Measurements from ENCODE around the gene GALNT9. TPM values are rescaled to one million over a fixed set of nuclear protein-coding genes. Genes with fewer than 3 reads are reported as not detected.
"Not testable (repeated sequence)": the region's sequence is repeated elsewhere in the genome, so short reads cannot be mapped to it uniquely, and the experiment has no call there.

Gene GALNT9
- total RNA-seq, 2 donors from 2014 or later, result not detected

- no peaks in the 10 kb centered on the region for H3K9me3 ChIP-seq (ENCODE audit: control insufficient read depth, low read length, poor library complexity, severe bottlenecking)
- no peak overlapping the region for H3K4me3 Mint-ChIP-seq
- peaks cover 20% of the 10 kb centered on the region for H3K27me3 Mint-ChIP-seq
- no peak overlapping the region for H3K27ac Mint-ChIP-seq
- DNase-seq, result no peak
- peaks cover 4% of the 10 kb centered on the region for H3K4me1 Mint-ChIP-seq
- no peaks in the 10 kb centered on the region for H3K36me3 Mint-ChIP-seq (ENCODE audit: low read depth)
- no peak for ATAC-seq
Measured at GRCh38 chr12:132305991-132306884, 23.2 kb downstream of the GALNT9 start.

- H3K36me3 Mint-ChIP-seq (ENCODE audit: low read depth), result no peaks in the 10 kb centered on the region
- no peaks in the 10 kb centered on the region for H3K9me3 ChIP-seq (ENCODE audit: control insufficient read depth, low read length, poor library complexity, severe bottlenecking)
- no peak for ATAC-seq
- H3K27me3 Mint-ChIP-seq, result peaks cover 20% of the 10 kb centered on the region
- no peak overlapping the region for H3K4me3 Mint-ChIP-seq
- H3K4me1 Mint-ChIP-seq, result peaks cover 4% of the 10 kb centered on the region
- no peak for DNase-seq
- no peak overlapping the region for H3K27ac Mint-ChIP-seq
Measured at GRCh38 chr12:132305560-132305966, 23.8 kb downstream of the GALNT9 start.

DNA sequence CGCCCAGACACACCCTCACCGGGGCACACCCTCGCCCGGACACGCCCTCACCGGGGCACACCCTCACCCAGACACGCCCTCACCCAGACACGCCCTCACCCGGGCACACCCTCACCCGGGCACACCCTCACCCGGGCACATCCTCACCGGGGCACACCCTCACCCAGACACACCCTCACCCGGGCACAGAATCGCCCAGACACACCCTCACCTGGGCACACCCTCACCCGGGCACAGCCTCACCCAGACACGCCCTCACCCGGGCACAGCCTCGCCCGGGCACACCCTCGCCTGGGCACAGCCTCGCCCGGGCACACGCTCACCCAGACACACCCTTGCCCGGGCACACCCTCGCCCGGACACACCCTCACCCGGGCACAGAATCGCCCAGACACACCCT is 24.5 kb downstream of the GALNT9 start:
- not testable (repeated sequence) for H3K4me1 Mint-ChIP-seq; ATAC-seq; H3K4me3 Mint-ChIP-seq; H3K9me3 ChIP-seq (ENCODE audit: control insufficient read depth, low read length, poor library complexity, severe bottlenecking); H3K36me3 Mint-ChIP-seq (ENCODE audit: low read depth); DNase-seq; H3K27ac Mint-ChIP-seq
- H3K27me3 Mint-ChIP-seq, result peaks cover 20% of the 10 kb centered on the region

- not testable (repeated sequence) for H3K27ac Mint-ChIP-seq; H3K4me1 Mint-ChIP-seq; DNase-seq; H3K9me3 ChIP-seq (ENCODE audit: control insufficient read depth, low read length, poor library complexity, severe bottlenecking); H3K36me3 Mint-ChIP-seq (ENCODE audit: low read depth); ATAC-seq; H3K4me3 Mint-ChIP-seq
- H3K27me3 Mint-ChIP-seq, result peaks cover 12% of the 10 kb centered on the region
Measured at GRCh38 chr12:132303853-132304373, 25.5 kb downstream of the GALNT9 start.

DNA sequence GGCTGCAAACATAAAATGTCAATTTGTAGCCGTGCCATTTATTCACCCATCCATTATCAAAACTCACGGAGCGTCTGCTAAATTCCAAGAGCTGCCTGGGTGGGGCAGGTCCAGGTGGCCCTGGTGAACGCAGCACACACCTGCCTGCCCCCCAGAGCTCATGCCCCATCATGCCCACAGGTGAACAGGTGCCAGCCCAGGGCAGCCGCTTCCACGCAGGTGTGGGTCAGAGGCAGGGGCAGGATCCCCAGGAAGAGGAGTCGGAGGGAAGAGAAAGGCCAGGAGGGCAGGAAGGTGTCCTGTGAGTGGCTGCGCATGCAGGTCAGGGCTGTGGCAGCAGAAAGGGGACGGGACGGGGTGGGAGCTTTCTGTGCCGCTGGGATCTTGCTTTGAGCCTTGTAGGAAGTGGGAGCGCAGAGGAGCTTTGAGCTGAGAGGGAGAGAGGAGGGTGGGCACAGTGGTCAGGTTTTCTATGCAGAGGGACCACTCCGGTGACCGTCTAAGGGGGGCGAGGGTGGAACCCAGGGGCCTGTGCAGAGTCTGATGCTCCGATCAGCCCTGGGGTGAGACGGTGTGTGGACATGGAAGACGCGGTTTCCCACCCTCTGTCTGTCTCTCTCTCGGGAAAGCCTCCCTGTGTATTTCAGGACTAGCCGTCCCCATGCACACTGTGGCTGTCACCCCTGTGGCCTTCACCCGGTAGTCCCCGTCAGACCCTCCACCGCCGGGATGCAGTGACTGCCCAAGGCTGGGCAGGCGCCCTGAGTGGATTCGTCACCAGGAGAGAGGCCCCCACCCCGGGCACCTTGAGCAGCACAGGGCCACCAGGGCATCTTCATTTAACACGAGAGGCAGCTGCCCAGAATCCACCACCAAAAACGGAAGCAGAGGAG is 26.7 kb downstream of the GALNT9 start:
- H3K9me3 ChIP-seq (ENCODE audit: control insufficient read depth, low read length, poor library complexity, severe bottlenecking), result no peaks in the 10 kb centered on the region
- Mint-ChIP-seq H3K27me3 (peaks cover 8% of the 10 kb centered on the region), H3K27ac (no peak overlapping the region), H3K4me1 (peaks cover under 1% of the 10 kb centered on the region), H3K4me3 (no peak overlapping the region), H3K36me3 (ENCODE audit: low read depth) (no peaks in the 10 kb centered on the region)
- DNase-seq, result no peak
- ATAC-seq, result no peak

GRCh38 chr12:132300789-132301722 is 28.3 kb downstream of the GALNT9 start:
- Mint-ChIP-seq H3K36me3 (ENCODE audit: low read depth) (no peaks in the 10 kb centered on the region), H3K27ac (no peak overlapping the region), H3K4me1 (no peaks in the 10 kb centered on the region), H3K4me3 (no peak overlapping the region), H3K27me3 (no peaks in the 10 kb centered on the region)
- no peak for ATAC-seq
- H3K9me3 ChIP-seq (ENCODE audit: control insufficient read depth, low read length, poor library complexity, severe bottlenecking), result no peaks in the 10 kb centered on the region
- no peak for DNase-seq

DNA sequence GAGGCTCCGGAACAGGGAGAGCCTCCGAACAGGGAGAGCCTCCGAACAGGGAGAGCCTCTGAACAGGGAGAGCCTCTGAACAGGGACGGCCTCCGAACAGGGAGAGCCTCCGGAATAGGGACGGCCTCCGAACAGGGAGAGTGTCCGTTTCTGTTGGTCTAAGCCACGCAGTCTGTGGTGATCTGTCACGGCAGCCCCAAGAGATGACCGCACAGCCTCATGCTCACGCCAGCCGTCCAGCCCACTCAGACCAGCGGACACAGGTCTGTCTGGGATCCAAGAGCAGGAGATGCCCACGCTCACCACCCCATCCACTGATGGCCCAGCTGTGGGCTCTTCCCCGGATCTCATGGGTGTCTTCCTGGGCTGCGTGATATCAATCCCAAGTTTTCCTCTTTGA is 33.3 kb downstream of the GALNT9 start:
- H3K4me3 Mint-ChIP-seq, result no peak overlapping the region
- no peak overlapping the region for H3K27ac Mint-ChIP-seq

DNA sequence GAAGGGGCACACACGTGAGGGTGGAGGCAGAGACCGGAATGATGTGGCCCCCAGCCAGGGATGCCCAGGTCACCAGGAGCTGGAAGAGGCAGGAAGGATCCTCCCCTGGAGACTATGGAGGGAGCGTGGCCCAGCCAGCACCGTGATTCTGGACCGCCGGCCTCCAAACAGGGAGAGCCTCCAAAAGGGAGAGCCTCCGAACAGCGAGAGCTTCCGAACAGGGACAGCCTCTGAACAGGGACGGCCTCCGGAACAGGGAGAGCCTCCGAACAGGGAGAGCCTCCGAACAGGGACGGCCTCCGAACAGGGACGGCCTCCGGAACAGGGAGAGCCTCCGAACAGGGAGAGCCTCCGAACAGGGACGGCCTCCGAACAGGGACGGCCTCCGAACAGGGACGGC is 33.8 kb downstream of the GALNT9 start:
- not testable (repeated sequence) for H3K27ac Mint-ChIP-seq, H3K4me3 Mint-ChIP-seq

More for the DNA sequence above, 33.3 kb downstream of the GALNT9 start:
- ATAC-seq (no peak), DNase-seq (no peak)
- Mint-ChIP-seq H3K27me3 (no peaks in the 10 kb centered on the region), H3K36me3 (ENCODE audit: low read depth) (no peaks in the 10 kb centered on the region), H3K4me1 (peaks cover 2% of the 10 kb centered on the region)
- no peaks in the 10 kb centered on the region for H3K9me3 ChIP-seq (ENCODE audit: control insufficient read depth, low read length, poor library complexity, severe bottlenecking)

DNA sequence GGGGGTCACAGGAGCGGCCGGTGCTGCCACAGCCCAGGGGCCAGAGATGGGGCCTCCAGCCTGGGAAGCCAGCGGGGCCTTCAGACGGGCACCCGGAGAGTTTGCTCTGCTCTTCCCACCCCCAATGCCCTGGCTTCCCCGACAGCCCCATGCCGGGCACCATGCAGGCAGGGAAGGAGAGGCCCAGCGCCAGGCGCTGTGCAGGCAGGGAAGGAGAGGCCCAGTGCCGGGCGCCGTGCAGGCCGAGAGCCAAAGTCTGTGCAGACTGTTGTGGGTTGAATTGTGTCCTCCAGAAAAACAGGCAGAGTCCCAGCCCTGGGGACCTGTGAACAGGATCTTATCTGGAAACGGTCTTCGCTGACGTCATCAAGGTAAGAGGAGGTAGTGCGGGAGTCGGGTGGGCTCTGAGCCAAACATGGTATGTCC is 34.3 kb downstream of the GALNT9 start:
- H3K9me3 ChIP-seq (ENCODE audit: control insufficient read depth, low read length, poor library complexity, severe bottlenecking), result no peaks in the 10 kb centered on the region
- H3K4me1 Mint-ChIP-seq, result peaks cover 2% of the 10 kb centered on the region
- H3K36me3 Mint-ChIP-seq (ENCODE audit: low read depth), result no peaks in the 10 kb centered on the region
- DNase-seq (no peak), ATAC-seq (no peak)
- no peak overlapping the region for H3K27ac Mint-ChIP-seq
- H3K4me3 Mint-ChIP-seq, result no peak overlapping the region
- no peaks in the 10 kb centered on the region for H3K27me3 Mint-ChIP-seq

More for the DNA sequence above, 33.8 kb downstream of the GALNT9 start:
- not testable (repeated sequence) for ATAC-seq; DNase-seq; H3K36me3 Mint-ChIP-seq (ENCODE audit: low read depth); H3K9me3 ChIP-seq (ENCODE audit: control insufficient read depth, low read length, poor library complexity, severe bottlenecking); H3K27me3 Mint-ChIP-seq; H3K4me1 Mint-ChIP-seq

DNA sequence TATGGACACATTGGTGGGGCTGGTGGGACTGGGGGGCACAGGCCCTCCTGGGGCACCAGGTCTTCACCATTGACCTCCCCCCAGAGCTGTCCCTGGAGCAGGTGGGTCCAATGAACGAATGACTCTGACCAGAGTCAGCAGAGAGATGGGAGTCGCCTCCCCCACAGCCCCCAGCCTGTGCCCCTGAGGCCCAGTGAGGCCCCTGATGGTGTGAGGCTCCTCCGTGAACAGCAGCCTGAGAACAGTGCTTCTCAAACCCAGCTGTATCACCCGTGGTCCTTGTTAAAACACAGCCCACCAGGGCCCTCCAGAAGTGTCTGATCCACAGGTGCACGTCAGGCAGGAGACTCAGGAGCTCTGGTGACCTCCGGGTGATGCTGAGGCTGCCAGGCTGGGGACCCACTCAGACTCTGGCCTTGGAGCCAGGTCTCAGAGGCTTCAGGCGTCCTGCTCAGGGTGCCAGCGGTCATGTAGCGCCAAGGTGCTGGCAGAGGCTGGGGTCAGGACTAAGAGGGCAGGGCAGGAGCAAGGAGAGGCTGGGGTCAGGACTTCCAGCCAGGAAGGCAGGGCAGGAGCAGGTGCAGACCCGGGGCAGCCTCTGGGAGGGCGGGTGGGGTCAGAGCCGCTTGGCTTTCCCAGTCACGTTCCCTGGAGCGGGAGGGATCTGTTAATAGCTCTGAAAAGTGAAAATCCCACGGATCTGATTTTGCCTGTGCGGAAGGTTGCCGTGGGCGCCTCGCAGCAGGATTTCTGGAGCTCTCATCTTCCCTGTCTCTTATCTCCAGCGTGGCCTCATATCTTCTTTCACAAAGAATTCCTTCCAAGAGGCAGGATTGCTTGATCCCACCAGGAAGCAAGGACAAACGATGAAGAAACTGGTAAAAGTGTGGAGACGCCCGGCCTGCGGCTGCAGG is 35.0 kb downstream of the GALNT9 start:
- DNase-seq (no peak), ATAC-seq (no peak)
- Mint-ChIP-seq H3K4me3 (no peak overlapping the region), H3K27me3 (no peaks in the 10 kb centered on the region), H3K36me3 (ENCODE audit: low read depth) (no peaks in the 10 kb centered on the region), H3K27ac (no peak overlapping the region), H3K4me1 (peaks cover 2% of the 10 kb centered on the region)
- no peaks in the 10 kb centered on the region for H3K9me3 ChIP-seq (ENCODE audit: control insufficient read depth, low read length, poor library complexity, severe bottlenecking)

DNA sequence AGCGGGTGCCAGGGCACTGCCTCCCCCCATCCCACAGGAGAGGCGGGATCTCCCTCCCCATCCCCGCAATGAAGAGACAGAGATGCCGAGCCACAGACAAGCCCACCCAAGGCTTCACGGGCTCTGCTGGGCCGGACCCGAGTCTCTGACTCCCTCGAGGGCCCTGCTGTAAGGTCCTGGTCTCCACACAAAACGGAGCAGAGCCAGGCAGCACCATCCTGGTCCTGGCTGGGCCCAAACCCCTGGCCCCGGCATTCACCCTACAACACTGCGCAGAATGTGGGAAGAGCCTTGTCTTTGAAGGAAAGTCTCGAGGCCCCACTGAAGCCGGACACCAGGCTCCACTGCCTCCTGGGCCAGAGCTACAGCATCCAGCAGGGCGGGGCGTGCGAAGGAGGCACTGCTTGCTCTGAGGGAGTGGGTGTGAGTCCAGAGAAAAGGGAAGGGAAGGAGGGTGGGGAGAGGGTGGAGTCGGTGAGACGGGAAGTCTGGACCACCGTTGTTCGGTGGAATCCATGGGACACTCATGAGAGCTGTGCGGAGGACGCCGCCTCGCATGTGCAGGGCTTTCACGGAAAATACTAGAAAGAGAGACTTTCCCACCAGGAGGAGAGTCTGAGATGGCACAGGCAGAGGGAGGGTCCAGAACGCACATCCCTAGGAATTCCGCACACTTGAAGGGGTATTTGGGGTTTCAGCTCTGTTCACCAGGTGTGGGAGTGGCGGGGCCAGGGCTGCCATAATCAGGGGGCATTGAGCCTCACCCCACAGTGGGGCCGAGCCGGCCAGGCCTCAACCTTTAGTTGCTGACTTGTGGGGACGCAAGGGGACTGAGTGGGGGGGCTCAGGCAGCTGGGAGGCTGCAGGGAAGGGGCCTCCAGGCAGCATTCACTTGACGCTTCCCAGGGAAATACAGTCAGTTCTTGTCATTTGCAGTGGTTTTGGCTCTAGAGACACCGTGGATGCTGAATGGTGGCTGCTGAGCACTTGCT is 36.8 kb downstream of the GALNT9 start:
- ATAC-seq, result no peak

More for the DNA sequence above, 36.8 kb downstream of the GALNT9 start:
- Mint-ChIP-seq H3K36me3 (ENCODE audit: low read depth) (no peaks in the 10 kb centered on the region), H3K4me1 (peaks cover 2% of the 10 kb centered on the region), H3K27me3 (no peaks in the 10 kb centered on the region), H3K4me3 (no peak overlapping the region), H3K27ac (no peak overlapping the region)
- H3K9me3 ChIP-seq (ENCODE audit: control insufficient read depth, low read length, poor library complexity, severe bottlenecking), result no peaks in the 10 kb centered on the region
- no peak for DNase-seq
